Thyroid gland (tissue), 4 donors: Measurements from ENCODE around the gene ARHGAP45.

ENCODE experiments used
- POLR2A ChIP-seq, 2 donors: fragments of 450-650 bp; IDR thresholded peaks; one replicate each; pipeline ENCODE4 v1.6.1; 2017; ENCODE audit warnings: antibody characterized with exemption in 2 of 2, mild to moderate bottlenecking in 2 of 2, moderate library complexity in 1 of 2
- TF ChIP-seq, protein P1 (sequence below), 6 experiments: fragments of 200-600 bp in 3 of 6; fragments of 450-650 bp in 3 of 6; sonication (generic) in 3 of 6; IDR thresholded peaks; one replicate each; pipeline ENCODE4 v1.5.1; 2016 to 2019; ENCODE audit warnings: antibody characterized with exemption in 6 of 6, mild to moderate bottlenecking in 2 of 6, inconsistent platforms in 1 of 6, moderate library complexity in 1 of 6

DNA sequence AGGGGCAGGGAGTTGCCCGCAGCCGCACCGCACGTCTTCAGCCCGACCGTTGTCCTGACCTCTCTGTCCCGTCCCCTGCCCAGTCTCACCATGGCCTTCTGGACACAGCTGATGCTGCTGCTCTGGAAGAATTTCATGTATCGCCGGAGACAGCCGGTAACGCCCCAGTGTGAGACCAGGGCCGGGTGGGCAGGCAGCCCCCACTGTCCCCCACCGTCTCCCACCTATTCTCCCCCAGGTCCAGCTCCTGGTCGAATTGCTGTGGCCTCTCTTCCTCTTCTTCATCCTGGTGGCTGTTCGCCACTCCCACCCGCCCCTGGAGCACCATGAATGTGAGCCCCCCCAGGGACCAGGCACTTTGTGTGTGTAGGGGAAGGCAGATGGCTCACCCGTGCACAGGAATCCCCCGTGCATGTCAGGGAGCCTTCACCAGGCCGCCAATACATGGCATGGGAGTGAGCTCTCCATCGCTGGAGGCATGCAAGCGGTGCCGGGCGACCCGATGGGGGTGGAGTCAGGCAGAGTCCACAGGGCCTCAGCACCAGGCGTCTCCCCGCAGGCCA lies 25.6 kb upstream of the ARHGAP45 start:
- TF ChIP-seq, protein P1, sequence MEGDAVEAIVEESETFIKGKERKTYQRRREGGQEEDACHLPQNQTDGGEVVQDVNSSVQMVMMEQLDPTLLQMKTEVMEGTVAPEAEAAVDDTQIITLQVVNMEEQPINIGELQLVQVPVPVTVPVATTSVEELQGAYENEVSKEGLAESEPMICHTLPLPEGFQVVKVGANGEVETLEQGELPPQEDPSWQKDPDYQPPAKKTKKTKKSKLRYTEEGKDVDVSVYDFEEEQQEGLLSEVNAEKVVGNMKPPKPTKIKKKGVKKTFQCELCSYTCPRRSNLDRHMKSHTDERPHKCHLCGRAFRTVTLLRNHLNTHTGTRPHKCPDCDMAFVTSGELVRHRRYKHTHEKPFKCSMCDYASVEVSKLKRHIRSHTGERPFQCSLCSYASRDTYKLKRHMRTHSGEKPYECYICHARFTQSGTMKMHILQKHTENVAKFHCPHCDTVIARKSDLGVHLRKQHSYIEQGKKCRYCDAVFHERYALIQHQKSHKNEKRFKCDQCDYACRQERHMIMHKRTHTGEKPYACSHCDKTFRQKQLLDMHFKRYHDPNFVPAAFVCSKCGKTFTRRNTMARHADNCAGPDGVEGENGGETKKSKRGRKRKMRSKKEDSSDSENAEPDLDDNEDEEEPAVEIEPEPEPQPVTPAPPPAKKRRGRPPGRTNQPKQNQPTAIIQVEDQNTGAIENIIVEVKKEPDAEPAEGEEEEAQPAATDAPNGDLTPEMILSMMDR (IDR thresholded peaks at IDR 0.05), result no peak
- TF ChIP-seq POLR2A (IDR thresholded peaks at IDR 0.05), result no peak
